ENCODE data around the gene ACVR2B.

Gene ACVR2B

GRCh38 chr3:38458796-38459498 lies 5.3 kb downstream of the ACVR2B start:
- FAIRE-seq (no peak), DNase-seq (ENCODE audit: insufficient read length, low spot score) (no peak)
- TF ChIP-seq POLR2AphosphoS5 (IDR thresholded peaks at IDR 0.05; ENCODE audit: low read depth, low read length), result no peak
- TF ChIP-seq TAF1 (IDR thresholded peaks at IDR 0.05; ENCODE audit: low read depth, low read length), result no peak
- TF ChIP-seq PAX5 (IDR thresholded peaks at IDR 0.05; ENCODE audit: insufficient read depth, low read length, severe bottlenecking), result no peak
- TF ChIP-seq POLR2A (IDR thresholded peaks at IDR 0.05; ENCODE audit: low read depth, low read length), result no peak
- no peak for TF ChIP-seq POU2F2 (IDR thresholded peaks at IDR 0.05; ENCODE audit: low read depth, low read length)
- no peak for TF ChIP-seq SPI1 (IDR thresholded peaks at IDR 0.05; ENCODE audit: low read depth, low read length)

- TF ChIP-seq POU2F2 (IDR thresholded peaks at IDR 0.05; ENCODE audit: low read depth, low read length) (no peak), POLR2A (IDR thresholded peaks at IDR 0.05; ENCODE audit: low read depth, low read length) (no peak), PAX5 (IDR thresholded peaks at IDR 0.05; ENCODE audit: insufficient read depth, low read length, severe bottlenecking) (no peak)
- DNase-seq (ENCODE audit: insufficient read length, low spot score), result no peak
- FAIRE-seq, result no peak
Observed at GRCh38 chr3:38459499-38460048, 5.9 kb downstream of the ACVR2B start.

- DNase-seq (ENCODE audit: insufficient read length, low spot score) (no peak), FAIRE-seq (no peak)
- TF ChIP-seq POU2F2 (IDR thresholded peaks at IDR 0.05; ENCODE audit: low read depth, low read length), result no peak
Observed at GRCh38 chr3:38460377-38461270, 6.9 kb downstream of the ACVR2B start.

GRCh38 chr3:38465588-38466154 lies 12.0 kb downstream of the ACVR2B start:
- DNase-seq (ENCODE audit: insufficient read length, low spot score) (no peak), FAIRE-seq (no peak)
- TF ChIP-seq PAX5 (IDR thresholded peaks at IDR 0.05; ENCODE audit: insufficient read depth, low read length, severe bottlenecking), result no peak
- no peak for TF ChIP-seq SPI1 (IDR thresholded peaks at IDR 0.05; ENCODE audit: low read depth, low read length)
- no peak for TF ChIP-seq TAF1 (IDR thresholded peaks at IDR 0.05; ENCODE audit: low read depth, low read length)
- no peak for TF ChIP-seq POLR2AphosphoS5 (IDR thresholded peaks at IDR 0.05; ENCODE audit: low read depth, low read length)
- TF ChIP-seq POU2F2 (IDR thresholded peaks at IDR 0.05; ENCODE audit: low read depth, low read length), result no peak
- no peak for TF ChIP-seq POLR2A (IDR thresholded peaks at IDR 0.05; ENCODE audit: low read depth, low read length)

GRCh38 chr3:38468765-38469164 lies 15.1 kb downstream of the ACVR2B start:
- TF ChIP-seq SPI1 (IDR thresholded peaks at IDR 0.05; ENCODE audit: low read depth, low read length) (no peak), POU2F2 (IDR thresholded peaks at IDR 0.05; ENCODE audit: low read depth, low read length) (no peak), TAF1 (IDR thresholded peaks at IDR 0.05; ENCODE audit: low read depth, low read length) (no peak)
- no peak for FAIRE-seq
- no peak for DNase-seq (ENCODE audit: insufficient read length, low spot score)

GRCh38 chr3:38469852-38470251 lies 16.2 kb downstream of the ACVR2B start:
- TF ChIP-seq POLR2A (IDR thresholded peaks at IDR 0.05; ENCODE audit: low read depth, low read length) (no peak), TAF1 (IDR thresholded peaks at IDR 0.05; ENCODE audit: low read depth, low read length) (no peak), POLR2AphosphoS5 (IDR thresholded peaks at IDR 0.05; ENCODE audit: low read depth, low read length) (no peak), POU2F2 (IDR thresholded peaks at IDR 0.05; ENCODE audit: low read depth, low read length) (no peak)
- DNase-seq (ENCODE audit: insufficient read length, low spot score), result no peak
- no peak for FAIRE-seq

GRCh38 chr3:38471260-38471857 lies 17.7 kb downstream of the ACVR2B start:
- FAIRE-seq, result no peak
- DNase-seq (ENCODE audit: insufficient read length, low spot score), result no peak
- TF ChIP-seq SPI1 (IDR thresholded peaks at IDR 0.05; ENCODE audit: low read depth, low read length) (no peak), POLR2A (IDR thresholded peaks at IDR 0.05; ENCODE audit: low read depth, low read length) (no peak), PAX5 (IDR thresholded peaks at IDR 0.05; ENCODE audit: insufficient read depth, low read length, severe bottlenecking) (no peak), POU2F2 (IDR thresholded peaks at IDR 0.05; ENCODE audit: low read depth, low read length) (no peak), TAF1 (IDR thresholded peaks at IDR 0.05; ENCODE audit: low read depth, low read length) (no peak), POLR2AphosphoS5 (IDR thresholded peaks at IDR 0.05; ENCODE audit: low read depth, low read length) (no peak)

GRCh38 chr3:38472342-38472741 lies 18.7 kb downstream of the ACVR2B start:
- DNase-seq (ENCODE audit: insufficient read length, low spot score) (no peak), FAIRE-seq (no peak)
- TF ChIP-seq POLR2AphosphoS5 (IDR thresholded peaks at IDR 0.05; ENCODE audit: low read depth, low read length), result no peak

GRCh38 chr3:38473229-38473628 lies 19.5 kb downstream of the ACVR2B start:
- FAIRE-seq (no peak), DNase-seq (ENCODE audit: insufficient read length, low spot score) (no peak)
- TF ChIP-seq PAX5 (IDR thresholded peaks at IDR 0.05; ENCODE audit: insufficient read depth, low read length, severe bottlenecking), result no peak
- TF ChIP-seq TAF1 (IDR thresholded peaks at IDR 0.05; ENCODE audit: low read depth, low read length), result no peak
- TF ChIP-seq POU2F2 (IDR thresholded peaks at IDR 0.05; ENCODE audit: low read depth, low read length), result no peak
- TF ChIP-seq POLR2A (IDR thresholded peaks at IDR 0.05; ENCODE audit: low read depth, low read length), result no peak
- no peak for TF ChIP-seq SPI1 (IDR thresholded peaks at IDR 0.05; ENCODE audit: low read depth, low read length)
- no peak for TF ChIP-seq POLR2AphosphoS5 (IDR thresholded peaks at IDR 0.05; ENCODE audit: low read depth, low read length)
